Mesothelial cell of epicardium (in vitro differentiated cells): ENCODE measurements around the gene WIPF2. TPM values are rescaled to one million over a fixed set of nuclear protein-coding genes. Genes with fewer than 3 reads are reported as not detected.

Experiments used
- DNase-seq, 2 experiments: peaks; one replicate each; pipeline ENCODE4 v3.0.0; 2021; ENCODE audit warnings: low spot score in 2 of 2; ENCODE audit not compliant: unreplicated experiment in 2 of 2
- H3K27ac Mint-ChIP-seq: 2 replicates; pipeline ENCODE4 v1.8.0; 2021; ENCODE audit warnings: mixed read lengths
- H3K27me3 Mint-ChIP-seq: 2 replicates; pipeline ENCODE4 v1.8.0; 2021; ENCODE audit warnings: low read depth, mixed read lengths
- H3K36me3 Mint-ChIP-seq: 2 replicates; pipeline ENCODE4 v1.8.0; 2021; ENCODE audit warnings: mixed read lengths
- H3K4me1 Mint-ChIP-seq: 2 replicates; pipeline ENCODE4 v1.8.0; 2021; ENCODE audit warnings: mixed read lengths
- H3K4me3 Mint-ChIP-seq: 2 replicates; pipeline ENCODE4 v1.8.0; 2021; ENCODE audit warnings: mild to moderate bottlenecking, moderate library complexity, mixed read lengths
- H3K9me3 Mint-ChIP-seq: 2 replicates; pipeline ENCODE4 v1.8.0; 2021; ENCODE audit warnings: mixed read lengths
- CTCF ChIP-seq: fragments of 200-600 bp; sonication (generic); IDR thresholded peaks from one replicate; pipeline ENCODE4 v1.5.0; 2021; ENCODE audit warnings: antibody characterized with exemption; ENCODE audit not compliant: unreplicated experiment
- total RNA-seq: library from RNA; stranded (reverse); gene quantifications from 3 replicates; pipeline ENCODE4 v1.2.1, GENCODE V29; 2021

Gene WIPF2
- total RNA-seq, 1 donor from 2014 or later = 27.0 TPM

- H3K4me1 Mint-ChIP-seq = peaks cover 9% of the 10 kb centered on the region
- DNase-seq = no peak
- peaks cover 4% of the 10 kb centered on the region for H3K36me3 Mint-ChIP-seq
- H3K9me3 Mint-ChIP-seq = no peaks in the 10 kb centered on the region
- H3K27ac Mint-ChIP-seq = no peak overlapping the region
- H3K27me3 Mint-ChIP-seq = peaks cover 2% of the 10 kb centered on the region
- no peak for TF ChIP-seq CTCF
- H3K4me3 Mint-ChIP-seq = no peak overlapping the region
Measured at GRCh38 chr17:40188694-40189093, 30.4 kb upstream of the WIPF2 start.

- DNase-seq = no peak
Measured at GRCh38 chr17:40190197-40191021, 28.7 kb upstream of the WIPF2 start.

GRCh38 chr17:40191237-40192208, 27.6 kb upstream of the WIPF2 start:
- H3K9me3 Mint-ChIP-seq = no peaks in the 10 kb centered on the region
- peaks cover 4% of the 10 kb centered on the region for H3K36me3 Mint-ChIP-seq
- peak overlapping the region; percentile 59 for H3K27ac Mint-ChIP-seq
- peak; percentile 39 for TF ChIP-seq CTCF
- H3K27me3 Mint-ChIP-seq = peaks cover 2% of the 10 kb centered on the region
- peak overlapping the region; percentile 88 for H3K4me3 Mint-ChIP-seq
- H3K4me1 Mint-ChIP-seq = peaks cover 15% of the 10 kb centered on the region
- DNase-seq = peak in 1 of 2 experiments; percentile 74

More at GRCh38 chr17:40190197-40191021, 28.7 kb upstream of the WIPF2 start:
- no peak overlapping the region for H3K27ac Mint-ChIP-seq
- peak overlapping the region; percentile 88 for H3K4me3 Mint-ChIP-seq
- TF ChIP-seq CTCF = peak; percentile 26
- H3K36me3 Mint-ChIP-seq = peaks cover 4% of the 10 kb centered on the region
- peaks cover 15% of the 10 kb centered on the region for H3K4me1 Mint-ChIP-seq
- H3K27me3 Mint-ChIP-seq = peaks cover 2% of the 10 kb centered on the region
- no peaks in the 10 kb centered on the region for H3K9me3 Mint-ChIP-seq

GRCh38 chr17:40192961-40193360, 26.1 kb upstream of the WIPF2 start:
- no peak overlapping the region for H3K27ac Mint-ChIP-seq
- no peak overlapping the region for H3K4me3 Mint-ChIP-seq
- peaks cover 4% of the 10 kb centered on the region for H3K36me3 Mint-ChIP-seq
- H3K9me3 Mint-ChIP-seq = no peaks in the 10 kb centered on the region
- peaks cover 15% of the 10 kb centered on the region for H3K4me1 Mint-ChIP-seq
- no peak for TF ChIP-seq CTCF
- no peak for DNase-seq
- peaks cover 2% of the 10 kb centered on the region for H3K27me3 Mint-ChIP-seq

- H3K4me1 Mint-ChIP-seq = peaks cover 15% of the 10 kb centered on the region
- no peak for DNase-seq
- no peaks in the 10 kb centered on the region for H3K9me3 Mint-ChIP-seq
- TF ChIP-seq CTCF = no peak
- peaks cover 2% of the 10 kb centered on the region for H3K27me3 Mint-ChIP-seq
- H3K4me3 Mint-ChIP-seq = no peak overlapping the region
- H3K36me3 Mint-ChIP-seq = no peaks in the 10 kb centered on the region
- H3K27ac Mint-ChIP-seq = no peak overlapping the region
Measured at GRCh38 chr17:40194821-40195220, 24.3 kb upstream of the WIPF2 start.
